Stomach (tissue), 9 donors: Measurements from ENCODE around the gene CENPX. TPM values are rescaled to one million over a fixed set of nuclear protein-coding genes. Genes with fewer than 3 reads are reported as not detected.

Source experiments
- DNase-seq, 2 donors: peaks; one replicate each; pipeline versions ENCODE4 v3.0.0 to v3.0.0-alpha.2; 2013 to 2019
- H3K27ac ChIP-seq, 5 donors: fragments of 200-600 bp in 4 of 5; sonication (generic) in 4 of 5; one replicate each; pipeline ENCODE4 v1.5.1; 2013 to 2019; ENCODE audit warnings: mild to moderate bottlenecking in 1 of 5, moderate library complexity in 1 of 5
- H3K27me3 ChIP-seq, 3 donors: fragments of 200-600 bp; sonication (generic); one replicate each; pipeline ENCODE4 v1.5.1; 2017 to 2019; ENCODE audit warnings: mixed run types in 1 of 3
- H3K36me3 ChIP-seq, 4 donors: fragments of 200-600 bp; sonication (generic); 1 replicate in 3 of 4; 2 replicates in 1 of 4; pipeline ENCODE4 v1.5.1; 2016 to 2019
- H3K4me1 ChIP-seq, 4 donors: fragments of 200-600 bp; sonication (generic); one replicate each; pipeline ENCODE4 v1.5.1; 2016 to 2019
- H3K4me3 ChIP-seq, 4 donors: fragments of 200-600 bp; sonication (generic) in 3 of 4; one replicate each; pipeline ENCODE4 v1.5.1; 2016 to 2019; ENCODE audit warnings: mild to moderate bottlenecking in 1 of 4
- H3K9me3 ChIP-seq, 4 donors: fragments of 200-600 bp; sonication (generic); one replicate each; pipeline ENCODE4 v1.5.1; 2016 to 2019
- EP300 ChIP-seq: sonication (generic); formaldehyde crosslinking; IDR thresholded peaks from one replicate; pipeline ENCODE4 v1.6.1; 2017; ENCODE audit warnings: antibody characterized with exemption
- POLR2A ChIP-seq, 4 donors: fragments of 450-650 bp; IDR thresholded peaks; one replicate each; pipeline ENCODE4 v1.6.1; 2016; ENCODE audit warnings: antibody characterized with exemption in 4 of 4, control low read depth in 2 of 4, mild to moderate bottlenecking in 1 of 4, moderate library complexity in 1 of 4
- POLR2AphosphoS5 ChIP-seq, 3 donors: sonication (generic); formaldehyde crosslinking; IDR thresholded peaks; one replicate each; pipeline ENCODE4 v1.6.1; 2016; ENCODE audit warnings: antibody characterized with exemption in 3 of 3
- WGBS, 5 donors: extraction: QIAGEN DNeasy Blood & Tissue Kit in 3 of 5; methylation state at CpG; one replicate each; pipeline versions ENCODE4 v1.1.5 to v1.1.7; 2013 to 2018; 5-methylcytosine and 5-hydroxymethylcytosine counted together
- intact Hi-C: fragments of 100-400 bp; cut with DNase I; formaldehyde crosslinking; loops from one replicate; pipeline ENCODE4 v1.15.1; 2023; ENCODE audit warnings: low total_unique reads
- polyA plus RNA-seq, 3 donors: library from polyadenylated mRNA; stranded (reverse); fragments of 200-250 nt; gene quantifications; one replicate each; pipeline ENCODE4 v1.2.3, GENCODE V29; 2013
- total RNA-seq, 5 donors: library from RNA; depleted of rRNA; stranded (reverse); fragments of >200 nt; gene quantifications; one replicate each; pipeline versions ENCODE4 v1.1.0 to v1.2.3, GENCODE V29; 2014 to 2016
- TF ChIP-seq, protein P1 (sequence below), 7 experiments: fragments of 450-650 bp in 4 of 7; fragments of 200-600 bp in 3 of 7; sonication (generic) in 3 of 7; IDR thresholded peaks; one replicate each; pipeline ENCODE4 v1.5.1; 2016 to 2019; ENCODE audit warnings: antibody characterized with exemption in 7 of 7, control low read depth in 2 of 7, mild to moderate bottlenecking in 1 of 7
- donor health status: healthy with polysubstance abuse.
- donor health status: Bipolar disorder and iron deficiency.
- donor health status: healthy.

The CENPX gene
- total and polyA plus RNA-seq, 8 donors, result 22.0 to 231 (median 151) TPM

GRCh38 chr17:82006468-82007227, 16.0 kb downstream of the CENPX start:
- Histone ChIP-seq H3K36me3 (peaks cover 0 to 24% (median 18%) of the 10 kb centered on the region in 4 donors), H3K9me3 (no peaks in the 10 kb centered on the region), H3K27me3 (no peaks in the 10 kb centered on the region), H3K4me3 (no peak overlapping the region), H3K27ac (no peak overlapping the region), H3K4me1 (peaks cover 6 to 29% (median 17%) of the 10 kb centered on the region in 4 donors)
- WGBS, 5 donors, result 69 to 87% (median 77%) methylated on average over 22 to 24 of the region's 24 CpGs
- TF ChIP-seq POLR2AphosphoS5 (IDR thresholded peaks at IDR 0.05), result no peak
- TF ChIP-seq, protein P1, sequence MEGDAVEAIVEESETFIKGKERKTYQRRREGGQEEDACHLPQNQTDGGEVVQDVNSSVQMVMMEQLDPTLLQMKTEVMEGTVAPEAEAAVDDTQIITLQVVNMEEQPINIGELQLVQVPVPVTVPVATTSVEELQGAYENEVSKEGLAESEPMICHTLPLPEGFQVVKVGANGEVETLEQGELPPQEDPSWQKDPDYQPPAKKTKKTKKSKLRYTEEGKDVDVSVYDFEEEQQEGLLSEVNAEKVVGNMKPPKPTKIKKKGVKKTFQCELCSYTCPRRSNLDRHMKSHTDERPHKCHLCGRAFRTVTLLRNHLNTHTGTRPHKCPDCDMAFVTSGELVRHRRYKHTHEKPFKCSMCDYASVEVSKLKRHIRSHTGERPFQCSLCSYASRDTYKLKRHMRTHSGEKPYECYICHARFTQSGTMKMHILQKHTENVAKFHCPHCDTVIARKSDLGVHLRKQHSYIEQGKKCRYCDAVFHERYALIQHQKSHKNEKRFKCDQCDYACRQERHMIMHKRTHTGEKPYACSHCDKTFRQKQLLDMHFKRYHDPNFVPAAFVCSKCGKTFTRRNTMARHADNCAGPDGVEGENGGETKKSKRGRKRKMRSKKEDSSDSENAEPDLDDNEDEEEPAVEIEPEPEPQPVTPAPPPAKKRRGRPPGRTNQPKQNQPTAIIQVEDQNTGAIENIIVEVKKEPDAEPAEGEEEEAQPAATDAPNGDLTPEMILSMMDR (IDR thresholded peaks at IDR 0.05), result no peak
- TF ChIP-seq EP300, result no peak
- no peak for TF ChIP-seq POLR2A (IDR thresholded peaks at IDR 0.05)
- intact Hi-C loops, result no loop called here
- peak in 1 of 2 donors; percentile 79 for DNase-seq

GRCh38 chr17:82005701-82006348, 16.9 kb downstream of the CENPX start:
- peaks cover 0 to 16% (median 11%) of the 10 kb centered on the region in 4 donors for H3K36me3 ChIP-seq
- no peak overlapping the region for H3K4me3 ChIP-seq
- no peaks in the 10 kb centered on the region for H3K27me3 ChIP-seq
- WGBS, 5 donors, result 86 to 94% (median 92%) methylated on average over 25 to 30 of the region's 30 CpGs
- H3K4me1 ChIP-seq, result peaks cover 7 to 30% (median 18%) of the 10 kb centered on the region in 4 donors
- H3K27ac ChIP-seq, result no peak overlapping the region
- H3K9me3 ChIP-seq, result no peaks in the 10 kb centered on the region
- intact Hi-C loops, result no loop called here
- TF ChIP-seq EP300 (no peak), POLR2AphosphoS5 (IDR thresholded peaks at IDR 0.05) (no peak), POLR2A (IDR thresholded peaks at IDR 0.05) (no peak)
- TF ChIP-seq, protein P1 (IDR thresholded peaks at IDR 0.05), result no peak
- no peak for DNase-seq

GRCh38 chr17:82004517-82005455, 17.9 kb downstream of the CENPX start:
- Histone ChIP-seq H3K36me3 (peaks cover 0 to 9% (median 7%) of the 10 kb centered on the region in 4 donors), H3K4me3 (no peak overlapping the region), H3K27ac (no peak overlapping the region), H3K4me1 (peaks cover 7 to 41% (median 26%) of the 10 kb centered on the region in 4 donors), H3K9me3 (no peaks in the 10 kb centered on the region), H3K27me3 (no peaks in the 10 kb centered on the region)
- TF ChIP-seq EP300 (no peak), POLR2A (IDR thresholded peaks at IDR 0.05) (no peak)
- 86 to 94% (median 92%) methylated on average over 10 to 41 of the region's 41 CpGs for WGBS, 5 donors
- no peak for DNase-seq
- intact Hi-C loops, result no loop called here

DNA sequence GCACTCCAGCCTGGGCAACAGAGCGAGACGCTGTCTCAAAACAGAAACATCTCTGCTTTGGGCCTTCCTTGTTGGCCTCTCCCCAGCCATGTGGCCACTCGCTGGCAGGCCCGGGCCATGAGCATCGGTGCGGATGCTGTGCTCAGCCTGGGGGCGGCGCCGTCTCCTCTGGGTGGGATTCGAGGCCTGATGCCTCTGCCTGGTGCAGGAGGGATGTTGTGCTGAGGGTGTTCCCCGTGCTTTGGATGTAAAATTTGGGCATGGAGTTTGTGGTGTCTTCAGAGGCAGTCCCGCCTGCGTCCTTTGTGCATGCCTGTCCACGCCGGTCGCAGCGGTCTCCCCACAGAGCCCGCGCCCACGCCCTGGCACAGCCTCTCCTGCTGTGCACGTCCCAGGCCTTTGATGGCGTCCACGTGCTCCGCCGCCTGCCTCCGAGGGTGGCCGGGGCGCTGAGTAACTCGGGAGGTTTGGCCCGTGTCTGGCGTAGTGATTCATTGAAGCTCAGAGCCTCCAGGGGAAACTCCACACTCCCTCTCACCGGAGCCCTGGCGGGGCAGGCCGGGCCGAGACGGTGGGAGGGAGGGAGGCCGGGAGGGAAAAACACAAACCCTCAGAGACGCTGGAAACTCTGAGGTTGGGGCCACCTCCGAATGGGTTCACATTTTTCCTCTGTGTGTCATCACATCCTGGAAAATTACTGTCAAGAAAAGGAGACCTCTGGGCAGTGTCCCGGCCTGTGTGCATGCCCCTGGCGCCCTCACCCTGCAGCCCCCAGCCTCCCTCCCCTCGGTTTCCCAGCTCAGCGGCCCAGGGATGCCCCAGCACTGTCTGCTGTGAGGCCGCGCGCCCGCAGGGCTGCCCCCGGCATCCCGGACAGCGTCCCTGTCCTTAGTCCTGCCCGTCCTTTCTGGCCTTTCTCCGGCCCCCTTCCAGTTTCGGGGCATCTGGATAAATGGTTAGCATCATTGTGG, 19.0 kb downstream of the CENPX start:
- Histone ChIP-seq H3K4me1 (peaks cover 7 to 41% (median 28%) of the 10 kb centered on the region in 4 donors), H3K27me3 (no peaks in the 10 kb centered on the region), H3K36me3 (peaks cover 0 to 5% (median 0%) of the 10 kb centered on the region in 4 donors), H3K27ac (peak overlapping the region in 1 of 5 donors; percentile 28), H3K4me3 (no peak overlapping the region), H3K9me3 (no peaks in the 10 kb centered on the region)
- DNase-seq, result peak in 1 of 2 donors; percentile 59
- TF ChIP-seq, protein P1 (IDR thresholded peaks at IDR 0.05), result no peak
- TF ChIP-seq POLR2A (IDR thresholded peaks at IDR 0.05) (no peak), POLR2AphosphoS5 (IDR thresholded peaks at IDR 0.05) (peak in 1 of 3 donors; percentile 6)
- intact Hi-C loops, result no loop called here
- WGBS, 5 donors, result 71 to 90% (median 77%) methylated on average over 34 to 53 of the region's 53 CpGs
